Thyroid gland (tissue), 4 donors: Measurements from ENCODE around the gene TSPAN31.

Experiments used
- POLR2A ChIP-seq, 2 donors: fragments of 450-650 bp; IDR thresholded peaks; one replicate each; pipeline ENCODE4 v1.6.1; 2017; ENCODE audit warnings: antibody characterized with exemption in 2 of 2, mild to moderate bottlenecking in 2 of 2, moderate library complexity in 1 of 2
- TF ChIP-seq, protein P1 (sequence below), 6 experiments: fragments of 200-600 bp in 3 of 6; fragments of 450-650 bp in 3 of 6; sonication (generic) in 3 of 6; IDR thresholded peaks; one replicate each; pipeline ENCODE4 v1.5.1; 2016 to 2019; ENCODE audit warnings: antibody characterized with exemption in 6 of 6, mild to moderate bottlenecking in 2 of 6, inconsistent platforms in 1 of 6, moderate library complexity in 1 of 6

DNA sequence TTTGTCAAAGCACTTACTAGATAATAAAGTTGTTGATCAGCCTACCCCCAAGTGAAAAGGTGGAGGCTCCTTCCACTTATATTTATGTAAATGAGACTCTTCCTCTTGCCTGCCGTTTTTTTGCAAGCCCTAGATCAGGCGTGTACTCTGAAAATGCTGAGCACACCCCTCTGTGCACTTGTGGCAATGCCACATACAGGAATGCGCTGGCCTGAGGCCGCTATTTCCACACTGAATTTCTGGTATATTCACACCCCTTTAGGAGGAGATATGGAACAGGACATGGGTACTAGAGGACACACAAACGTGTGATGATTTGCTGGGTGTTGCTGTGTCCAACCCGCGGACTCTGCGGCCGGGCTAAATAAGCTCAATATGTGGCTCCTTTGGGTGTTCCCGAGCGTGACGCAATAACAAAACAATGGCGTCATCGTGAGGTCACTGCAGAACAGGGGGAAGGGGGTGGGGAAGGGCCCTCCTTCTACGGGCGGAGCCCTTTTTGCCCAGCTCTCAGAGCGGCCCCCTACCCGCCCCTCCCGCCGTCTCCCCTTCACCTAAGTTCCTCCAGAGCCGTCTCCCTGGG lies 554 bp upstream of the TSPAN31 start:
- TF ChIP-seq, protein P1, sequence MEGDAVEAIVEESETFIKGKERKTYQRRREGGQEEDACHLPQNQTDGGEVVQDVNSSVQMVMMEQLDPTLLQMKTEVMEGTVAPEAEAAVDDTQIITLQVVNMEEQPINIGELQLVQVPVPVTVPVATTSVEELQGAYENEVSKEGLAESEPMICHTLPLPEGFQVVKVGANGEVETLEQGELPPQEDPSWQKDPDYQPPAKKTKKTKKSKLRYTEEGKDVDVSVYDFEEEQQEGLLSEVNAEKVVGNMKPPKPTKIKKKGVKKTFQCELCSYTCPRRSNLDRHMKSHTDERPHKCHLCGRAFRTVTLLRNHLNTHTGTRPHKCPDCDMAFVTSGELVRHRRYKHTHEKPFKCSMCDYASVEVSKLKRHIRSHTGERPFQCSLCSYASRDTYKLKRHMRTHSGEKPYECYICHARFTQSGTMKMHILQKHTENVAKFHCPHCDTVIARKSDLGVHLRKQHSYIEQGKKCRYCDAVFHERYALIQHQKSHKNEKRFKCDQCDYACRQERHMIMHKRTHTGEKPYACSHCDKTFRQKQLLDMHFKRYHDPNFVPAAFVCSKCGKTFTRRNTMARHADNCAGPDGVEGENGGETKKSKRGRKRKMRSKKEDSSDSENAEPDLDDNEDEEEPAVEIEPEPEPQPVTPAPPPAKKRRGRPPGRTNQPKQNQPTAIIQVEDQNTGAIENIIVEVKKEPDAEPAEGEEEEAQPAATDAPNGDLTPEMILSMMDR (IDR thresholded peaks at IDR 0.05) = no peak
- TF ChIP-seq POLR2A (IDR thresholded peaks at IDR 0.05) = no peak
